Midbrain (tissue), 1 donor: ENCODE data around the gene KIF1A.
"Not testable (repeated sequence)": the region's sequence is repeated elsewhere in the genome, so short reads cannot be mapped to it uniquely, and the experiment has no call there.

Source experiments
- DNase-seq: peaks from one replicate; lab custom pipeline; 2025; lab: John Stamatoyannopoulos, UW

KIF1A gene

DNA sequence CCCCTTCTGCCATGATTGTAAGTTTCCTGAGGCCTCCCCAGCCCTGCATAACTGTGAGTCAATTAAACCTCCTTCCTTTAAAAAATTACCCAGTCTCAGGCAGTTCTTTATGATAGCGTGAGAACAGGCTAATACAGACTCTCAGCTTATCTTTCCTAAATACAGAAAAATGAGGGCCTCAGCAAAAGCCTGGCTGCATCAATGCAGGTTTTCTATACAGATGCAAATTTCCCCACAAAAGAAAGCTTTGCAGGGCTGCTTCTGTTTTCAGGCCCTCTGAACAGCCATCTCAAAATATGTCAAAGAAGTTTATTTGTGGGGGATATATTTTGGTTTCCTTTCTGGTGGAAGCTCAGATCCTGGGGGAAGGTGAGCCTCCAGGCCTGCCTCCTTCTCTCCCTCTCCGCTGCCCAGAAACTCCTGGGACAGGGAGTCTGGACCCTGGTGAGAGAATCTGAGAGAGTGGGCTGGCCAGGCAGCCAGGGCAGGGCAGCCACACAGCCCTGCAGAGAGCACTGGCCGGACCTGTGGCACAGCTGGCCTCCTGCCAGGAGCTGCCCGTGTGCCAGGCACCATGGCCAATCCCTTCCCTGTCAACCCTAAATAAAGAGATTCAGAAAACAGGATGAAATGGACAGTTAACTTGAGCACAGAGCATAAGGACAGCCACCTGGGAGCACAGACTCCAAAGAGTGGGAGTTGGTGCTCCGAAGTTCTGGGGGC lies 27.0 kb upstream of the KIF1A start:
- peak; percentile 17 for DNase-seq

DNA sequence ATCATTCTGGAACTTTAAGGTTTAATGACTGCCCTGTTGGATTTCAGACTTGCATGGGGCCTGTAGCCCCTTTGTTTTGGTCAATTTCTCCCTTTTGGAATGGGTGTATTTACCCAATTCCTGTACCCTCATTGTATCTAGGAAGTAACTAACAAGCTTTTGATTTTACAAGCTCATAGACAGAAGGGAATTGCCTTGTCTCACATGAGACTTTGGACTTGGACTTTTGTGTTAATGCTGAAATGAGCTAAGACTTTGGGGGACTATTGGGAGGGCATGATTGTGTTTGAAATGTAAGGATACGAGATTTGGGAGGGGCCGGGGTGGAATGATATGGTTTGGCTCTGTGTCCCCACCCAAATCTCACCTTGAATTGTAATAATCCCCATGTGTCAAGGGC lies 26.3 kb upstream of the KIF1A start:
- DNase-seq = not testable (repeated sequence)

DNA sequence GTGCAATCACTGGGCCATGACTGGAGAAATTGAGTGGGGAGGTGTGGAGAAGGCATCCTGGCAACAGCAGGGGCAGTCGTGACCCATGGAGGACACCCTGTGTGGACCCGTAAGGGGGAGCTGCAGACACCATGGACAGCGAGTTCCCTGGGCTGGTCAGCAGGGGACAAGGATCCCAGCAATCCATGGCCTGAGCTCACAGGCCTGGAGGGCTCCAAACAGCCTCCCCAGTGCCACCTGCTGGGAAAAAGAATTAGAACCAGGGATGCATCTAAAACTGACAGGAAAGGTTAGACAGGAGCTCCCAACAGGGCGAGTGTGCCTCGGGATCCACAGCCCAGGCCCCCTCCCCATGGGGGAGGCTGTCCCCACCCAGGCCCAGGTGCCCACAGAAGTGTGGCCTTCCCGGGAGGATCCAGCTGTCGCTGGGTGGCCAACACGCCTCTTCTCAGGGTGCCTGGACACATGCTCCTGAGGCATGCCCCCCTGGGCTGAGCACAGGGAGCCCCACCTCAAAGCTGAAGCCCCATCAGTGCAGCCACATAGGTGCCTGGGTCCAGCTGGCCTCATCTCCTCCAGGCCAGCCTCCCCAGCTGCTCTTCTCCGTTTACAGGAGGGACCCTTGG lies 20.5 kb upstream of the KIF1A start:
- peak; percentile 86 for DNase-seq

DNA sequence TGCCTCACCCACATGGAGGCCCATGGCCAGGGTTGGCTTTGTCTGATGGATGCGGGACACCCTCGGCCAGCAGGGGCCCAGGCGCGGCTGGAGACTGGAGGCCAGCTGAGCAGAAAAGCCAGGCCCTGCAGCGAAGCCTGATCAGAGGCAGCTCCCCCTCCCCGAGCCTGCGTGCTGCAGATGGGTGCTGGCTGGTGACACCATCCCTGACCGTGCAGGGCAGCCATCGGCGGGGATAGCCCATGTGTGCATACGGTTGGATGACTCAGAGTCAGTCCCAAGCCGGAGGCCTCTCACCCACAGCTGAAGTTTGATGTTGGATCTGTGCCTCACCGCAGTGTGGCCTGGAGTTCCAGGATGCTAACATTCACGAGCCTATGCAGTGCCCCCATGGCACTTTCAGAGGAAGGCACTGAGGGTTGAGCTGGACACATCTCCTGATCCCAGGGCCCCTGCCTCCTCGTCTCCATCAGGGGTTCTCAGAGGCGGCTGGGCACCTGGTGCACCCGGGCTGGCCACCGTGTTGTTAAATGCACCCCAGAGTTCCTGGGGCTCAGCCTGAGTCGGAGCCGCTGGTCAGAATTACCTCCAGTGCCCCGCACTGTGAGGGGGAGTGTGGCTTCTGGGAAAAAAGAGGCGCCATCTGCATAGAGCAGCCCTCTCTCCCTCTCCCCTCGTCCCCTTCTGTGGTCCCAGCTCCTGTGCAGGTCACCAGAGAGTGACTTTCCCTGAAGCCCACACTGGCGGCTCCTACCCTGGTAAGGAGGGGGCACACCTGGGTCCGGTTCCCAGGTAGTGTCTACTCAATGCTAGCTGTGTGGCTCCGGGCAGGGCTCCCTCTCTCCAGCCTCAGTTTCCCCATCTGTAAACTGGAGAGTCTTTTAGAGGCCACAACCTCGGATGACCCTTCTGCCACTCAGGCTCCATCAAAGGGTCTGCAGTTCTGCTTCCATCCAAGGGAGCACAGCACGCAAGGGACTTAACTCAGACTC lies 19.4 kb upstream of the KIF1A start:
- no peak for DNase-seq

DNA sequence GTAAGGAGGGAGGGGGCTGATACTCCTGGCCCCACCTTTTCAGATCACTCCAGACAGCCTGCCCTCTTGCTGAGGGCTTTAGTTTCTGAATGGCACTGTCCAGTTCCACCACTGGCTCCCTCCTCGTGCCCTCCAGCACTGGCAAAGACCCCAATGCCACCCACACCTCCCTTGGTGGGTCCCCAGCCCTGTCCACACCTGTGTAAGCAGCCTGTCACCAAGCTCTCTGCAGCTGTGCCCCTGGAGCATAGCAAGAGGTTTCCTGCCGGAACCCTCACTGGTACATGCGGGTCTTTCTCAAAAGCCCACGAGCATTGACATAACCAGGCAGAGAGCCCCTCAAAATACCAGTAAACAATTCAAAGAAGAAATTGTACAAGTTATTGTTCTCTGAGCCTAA lies 17.6 kb upstream of the KIF1A start:
- DNase-seq = no peak

DNA sequence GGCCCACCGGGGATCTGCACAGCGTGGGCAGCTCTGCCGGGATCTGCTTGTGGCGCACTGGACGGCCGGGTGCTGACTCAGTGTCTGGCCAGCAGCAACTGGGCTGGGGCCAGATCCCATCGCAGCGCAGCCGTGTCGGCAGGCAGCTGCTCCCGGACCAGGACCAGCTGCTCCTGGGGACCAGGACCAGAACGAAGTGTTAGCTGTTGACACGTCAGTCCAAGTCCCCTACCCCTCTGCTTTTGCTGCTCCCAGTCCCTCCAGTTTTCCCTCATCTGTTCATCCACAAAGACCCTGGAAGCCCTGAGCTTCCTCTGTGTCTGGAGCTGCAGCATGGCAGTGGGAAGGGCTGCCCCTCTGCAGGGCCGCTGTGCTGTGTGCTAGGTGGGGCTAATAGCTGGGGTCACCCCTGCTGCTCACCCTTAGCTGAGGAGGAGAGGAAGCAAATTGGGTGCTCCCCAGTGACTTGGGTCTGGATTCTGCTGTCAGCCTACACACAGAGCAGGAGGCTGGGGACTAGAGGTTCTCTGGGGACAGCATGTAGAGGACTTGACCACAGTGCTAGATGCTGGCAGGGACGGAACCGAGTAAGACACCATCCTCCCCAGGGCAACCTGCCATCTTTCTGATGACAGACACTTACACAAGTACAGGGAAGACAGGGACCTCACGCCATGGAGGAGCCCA lies 16.9 kb upstream of the KIF1A start:
- DNase-seq = peak; percentile 46

DNA sequence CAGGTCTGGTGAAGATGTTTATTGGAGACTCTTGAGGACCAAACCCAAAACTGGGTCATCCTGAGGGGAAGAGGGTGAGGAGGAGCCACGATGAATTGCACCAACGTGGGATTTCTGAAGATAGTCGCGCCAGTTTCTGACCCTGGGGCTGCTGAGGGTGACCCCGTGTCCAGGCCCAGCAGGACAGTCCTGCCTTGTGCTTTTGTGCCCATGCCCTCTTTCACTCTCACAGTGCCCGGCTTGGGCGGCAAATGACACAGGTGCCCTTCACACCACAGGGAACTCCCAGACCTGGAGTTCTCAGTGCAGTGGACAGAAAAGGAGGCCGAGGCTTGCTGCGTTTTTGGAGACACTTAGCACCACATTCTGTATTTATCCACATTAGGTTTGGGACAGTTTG lies 15.5 kb upstream of the KIF1A start:
- no peak for DNase-seq

DNA sequence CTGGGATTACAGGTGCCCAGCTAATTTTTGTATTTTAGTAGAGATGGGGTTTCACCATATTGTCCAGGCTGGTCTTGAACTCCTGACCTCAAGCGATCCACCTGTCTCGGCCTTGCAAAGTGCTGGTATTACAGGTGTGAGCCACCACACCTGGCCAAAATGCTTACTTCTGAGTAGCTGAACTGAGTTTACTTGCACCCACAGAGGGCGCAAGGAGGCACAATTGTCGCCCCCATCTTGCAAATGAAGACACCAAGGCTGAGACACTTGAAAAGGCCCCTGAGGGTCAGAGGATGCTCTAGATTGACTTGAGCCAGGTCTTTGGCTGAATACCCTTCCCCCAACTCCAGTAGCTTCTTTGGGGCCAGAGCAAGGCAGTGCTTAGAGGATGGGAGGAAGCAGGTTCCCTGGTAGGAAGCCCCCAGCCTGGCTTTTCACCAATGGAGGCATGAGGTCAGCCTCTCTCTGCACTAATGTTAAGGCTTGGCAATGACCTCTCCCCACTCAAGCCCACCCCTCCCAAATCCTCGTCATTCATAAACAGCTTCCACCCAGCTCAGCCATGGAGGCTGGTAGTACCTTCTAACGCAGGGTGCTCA lies 14.5 kb upstream of the KIF1A start:
- no peak for DNase-seq

DNA sequence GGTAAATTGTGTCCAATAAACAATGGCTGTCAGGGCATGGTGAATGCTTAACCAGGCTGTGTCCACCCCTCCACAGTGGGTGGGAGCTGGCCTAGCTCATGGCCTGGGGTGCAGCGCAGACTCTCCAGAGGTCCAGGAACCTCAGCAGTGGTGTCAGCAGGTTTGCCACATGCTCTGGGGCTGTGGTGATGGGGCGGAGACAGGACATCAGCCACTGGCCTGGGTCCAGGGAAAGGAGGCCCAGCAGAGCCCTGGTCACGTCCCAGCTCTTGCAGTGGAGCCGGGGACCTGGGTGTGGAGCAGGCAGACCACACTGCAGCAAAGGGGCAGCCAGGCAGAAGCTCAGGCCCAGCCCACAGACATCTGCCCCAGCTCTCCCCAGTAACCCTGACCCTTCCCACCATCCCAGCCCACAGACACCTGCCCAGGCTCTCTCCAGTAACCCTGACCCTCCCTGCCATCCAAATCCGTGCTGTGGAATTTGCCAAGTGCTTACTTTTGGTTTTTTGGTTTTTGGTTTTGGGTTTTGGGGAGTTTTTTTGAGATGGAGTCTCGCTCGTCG lies 13.8 kb upstream of the KIF1A start:
- no peak for DNase-seq

DNA sequence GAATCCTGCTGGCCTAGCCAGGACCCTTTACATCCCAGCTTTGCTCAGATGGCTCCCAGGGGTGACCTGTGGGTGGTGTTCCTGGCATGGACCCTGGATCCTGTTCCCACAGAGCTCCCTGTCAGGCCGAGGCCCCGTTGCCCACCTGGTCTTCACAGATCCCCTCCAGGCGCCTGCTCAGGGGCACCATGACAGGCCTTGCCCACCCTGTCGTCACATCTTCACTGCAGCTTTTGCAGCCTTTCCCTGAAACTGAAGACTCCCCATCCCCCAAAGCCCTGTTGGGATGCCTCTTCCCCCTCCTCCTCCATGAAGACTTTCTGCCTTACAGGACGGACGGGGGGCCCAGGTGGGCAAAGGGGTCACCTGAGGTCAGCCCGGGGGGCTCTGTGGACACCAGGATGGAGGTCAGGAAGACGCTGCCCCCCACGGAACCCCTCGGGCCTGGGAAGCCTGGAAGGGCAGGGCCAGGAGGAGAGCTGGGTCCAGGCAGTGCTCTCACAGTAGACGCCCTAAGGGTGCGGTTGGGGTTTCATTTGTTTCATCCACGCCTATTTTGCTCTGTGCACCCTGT lies 13.0 kb upstream of the KIF1A start:
- no peak for DNase-seq

DNA sequence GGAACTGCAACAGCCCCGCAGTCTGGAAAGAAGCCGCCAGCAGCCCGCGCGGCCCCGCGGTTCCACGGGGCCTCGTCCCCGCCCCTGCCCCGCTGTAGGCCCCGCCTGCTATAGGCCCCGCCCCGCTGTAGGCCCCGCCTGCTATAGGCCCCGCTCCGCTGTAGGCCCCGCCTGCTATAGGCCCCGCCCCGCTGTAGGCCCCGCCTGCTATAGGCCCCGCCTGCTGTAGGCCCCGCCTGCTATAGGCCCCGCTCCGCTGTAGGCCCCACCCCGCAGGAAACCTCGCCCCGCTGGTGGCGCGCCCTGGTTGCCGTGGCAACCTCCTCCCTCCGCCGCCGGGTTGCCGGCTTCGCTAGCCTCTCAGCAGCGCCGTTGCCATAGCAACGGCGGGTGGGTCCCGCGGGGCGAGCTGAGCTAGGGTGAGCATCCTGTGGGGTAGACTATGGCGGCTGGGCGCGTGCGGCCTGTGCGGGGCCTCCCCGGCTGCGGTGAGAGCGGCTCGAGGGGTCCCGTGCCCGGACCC lies 12.2 kb upstream of the KIF1A start:
- peak; percentile 93 for DNase-seq

DNA sequence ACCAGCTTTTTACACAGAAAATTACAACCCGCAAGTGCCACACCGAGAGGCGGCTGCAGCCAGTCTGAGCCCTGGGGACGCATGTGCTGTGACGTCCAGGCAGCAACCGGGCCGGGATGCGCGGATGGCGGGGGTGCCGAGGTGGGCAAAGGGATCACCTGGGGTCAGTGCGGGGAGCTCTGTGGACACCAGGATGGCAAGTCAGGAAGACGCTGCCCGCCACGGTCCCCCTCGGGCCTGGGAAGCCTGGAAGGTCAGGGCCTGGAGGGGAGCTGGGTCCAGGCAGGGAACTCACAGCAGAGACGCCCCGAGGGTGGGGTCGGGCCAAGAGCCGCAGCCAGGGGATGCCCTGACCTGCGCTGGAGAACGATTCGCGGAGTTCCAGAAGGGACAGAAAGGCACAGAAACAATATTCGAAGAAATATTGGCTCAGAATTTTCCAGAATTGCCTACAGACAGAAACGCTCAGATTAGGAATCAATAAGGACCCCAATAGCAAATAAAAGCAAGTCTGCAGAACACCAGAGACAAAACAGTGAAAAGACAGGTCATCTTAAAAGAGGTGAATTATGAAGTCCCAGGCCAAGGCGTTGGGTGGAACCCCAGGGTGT lies 11.7 kb upstream of the KIF1A start:
- DNase-seq = no peak

DNA sequence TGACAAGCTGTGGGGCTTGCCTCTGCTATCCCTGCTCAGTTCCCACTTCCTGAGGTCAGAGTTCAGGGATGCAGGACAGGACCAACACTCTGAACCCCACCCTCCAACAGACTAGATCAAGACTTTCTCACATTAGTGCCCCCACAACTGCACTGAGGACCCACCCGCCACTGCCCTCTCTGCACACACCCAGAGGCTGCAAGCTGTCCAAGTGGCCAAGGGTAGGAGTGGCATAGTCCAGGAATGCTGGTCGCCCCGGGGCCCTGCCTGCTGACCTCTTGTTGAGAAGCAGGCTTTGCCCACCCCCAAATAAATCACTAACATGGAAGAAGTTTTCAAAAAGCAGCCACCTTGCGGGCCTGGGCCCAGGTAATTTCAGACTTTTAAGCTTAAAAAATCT lies 5.5 kb upstream of the KIF1A start:
- DNase-seq = no peak

DNA sequence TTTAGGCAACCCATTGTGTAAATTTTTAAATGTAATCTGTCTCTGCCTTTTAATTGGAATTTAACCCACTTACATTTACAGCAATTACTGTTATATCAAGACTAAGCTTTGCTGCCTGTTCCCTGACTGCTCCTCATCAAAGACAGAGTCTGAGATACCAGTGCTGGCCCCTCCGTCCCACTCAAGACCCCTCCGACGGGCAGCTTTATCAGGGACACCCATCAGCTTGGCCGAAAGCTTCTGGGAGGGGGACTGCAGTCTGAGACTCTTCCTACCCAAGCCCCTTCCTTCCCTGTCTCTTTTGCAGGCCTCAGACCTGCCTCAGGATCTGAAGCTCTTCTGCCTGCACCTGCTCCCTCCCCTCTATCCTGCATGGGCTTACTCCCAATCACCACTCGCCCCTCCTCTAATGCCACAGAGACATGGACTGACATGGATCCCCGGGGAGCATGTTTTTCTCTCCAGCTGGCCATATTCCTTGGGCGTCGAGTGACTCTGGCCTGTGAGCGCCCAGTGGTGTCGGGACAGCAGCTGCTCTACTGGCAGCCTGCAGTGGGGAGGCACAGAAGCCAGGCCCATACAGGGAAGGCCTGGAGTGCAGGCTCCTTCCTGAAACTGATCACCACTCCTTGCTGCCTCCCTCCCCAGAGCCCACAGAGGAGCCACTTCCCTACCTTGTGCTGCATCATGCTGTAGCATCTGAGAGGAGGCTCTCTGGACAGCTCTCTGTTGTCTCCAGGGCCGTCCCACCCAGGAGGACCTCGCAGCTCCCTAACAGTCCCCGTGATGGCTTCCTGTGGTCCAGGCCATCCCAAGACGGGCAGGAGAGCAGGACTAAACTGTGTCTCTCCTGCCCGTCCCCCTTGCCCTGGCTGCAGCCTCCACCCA lies 3.7 kb upstream of the KIF1A start:
- no peak for DNase-seq

DNA sequence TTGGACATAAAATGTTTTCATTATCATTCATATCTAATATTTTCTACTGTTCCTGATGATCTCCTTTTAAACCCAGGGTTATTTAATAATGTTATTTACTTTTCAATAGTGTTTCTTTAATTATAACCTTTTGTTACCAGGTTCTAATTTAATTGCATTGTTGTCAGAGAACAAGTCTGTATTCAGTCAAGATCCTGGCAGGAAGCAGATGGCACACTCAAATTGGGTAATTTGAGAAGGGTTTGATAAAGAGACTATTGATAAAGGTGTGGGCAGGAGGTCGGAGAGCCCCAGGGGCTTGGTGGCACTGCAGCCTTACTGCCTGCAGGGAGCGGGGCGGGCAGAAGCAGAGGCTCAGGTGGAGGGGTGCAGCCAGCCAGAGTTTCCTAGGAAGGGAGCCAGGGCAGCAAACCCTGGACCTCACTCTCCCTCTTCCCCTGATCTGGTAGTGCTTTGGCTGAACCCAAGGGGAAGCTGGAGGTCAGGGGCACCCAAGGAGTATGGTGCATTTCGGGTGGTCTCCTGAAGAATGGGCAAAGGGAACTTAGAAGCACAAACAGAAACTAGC lies 2.3 kb upstream of the KIF1A start:
- DNase-seq = no peak

DNA sequence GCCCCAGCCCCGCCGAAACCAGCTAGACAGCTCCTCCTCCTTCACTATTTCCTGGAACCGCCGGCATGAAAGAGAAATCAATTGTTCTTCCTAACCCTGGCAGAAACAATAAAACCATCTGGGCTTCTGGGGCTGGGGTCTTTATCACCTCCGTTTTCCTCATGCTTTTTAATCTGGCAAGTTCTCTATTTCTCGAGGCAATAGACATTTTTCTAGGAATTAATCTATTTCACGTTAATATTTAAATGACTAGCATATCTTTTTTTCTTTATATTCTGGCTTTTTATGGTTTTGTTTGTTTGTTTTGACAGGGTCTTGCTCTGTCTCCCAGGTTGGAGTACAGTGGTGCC lies 1.4 kb upstream of the KIF1A start:
- no peak for DNase-seq

DNA sequence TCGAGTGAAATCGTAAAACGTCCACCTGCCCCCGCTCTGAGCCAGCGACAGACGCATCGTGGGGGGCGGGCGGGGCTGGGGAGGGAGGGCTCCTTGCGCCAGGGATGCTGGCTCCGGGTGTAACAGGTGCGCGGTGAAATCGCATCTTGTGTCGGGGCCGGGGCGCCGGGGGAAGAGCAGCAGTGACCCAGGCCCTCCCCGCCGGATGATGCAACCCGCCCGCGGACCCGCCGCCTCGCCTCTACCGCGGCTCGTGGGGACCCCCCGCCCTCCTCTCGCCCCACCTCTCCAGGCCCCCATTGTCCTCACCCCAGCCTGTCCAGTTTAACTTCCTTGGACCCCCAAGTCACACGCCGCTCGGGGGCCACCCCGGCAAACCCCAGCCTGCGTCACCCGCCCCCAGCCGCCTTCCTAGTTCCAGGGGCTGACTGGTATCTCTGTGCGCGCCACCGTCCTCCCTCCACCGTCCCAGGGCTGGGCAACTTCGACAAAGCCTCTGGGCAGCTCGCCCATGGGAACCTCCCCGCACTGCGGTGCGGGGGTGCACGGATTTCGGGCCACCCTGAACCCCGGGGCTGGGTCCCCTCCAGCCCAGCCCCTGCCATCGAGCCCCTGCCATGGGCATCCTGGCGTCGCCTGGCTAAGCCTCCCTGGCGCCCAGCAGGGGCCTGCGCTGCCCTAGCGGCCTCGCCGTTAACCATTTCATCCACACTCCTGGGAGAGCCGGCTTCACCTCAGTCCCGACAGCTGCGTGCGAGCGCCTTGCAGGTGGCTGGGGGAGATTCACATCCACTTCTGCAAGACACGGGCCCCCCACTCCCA lies 799 bp upstream of the KIF1A start:
- no peak for DNase-seq
